Neural cell (in vitro differentiated cells): ENCODE data around the gene RBBP8NL. TPM values are rescaled to one million over a fixed set of nuclear protein-coding genes. Genes with fewer than 3 reads are reported as not detected.

ENCODE experiments used
- H2AFZ ChIP-seq: fragments of 200-600, 300-800 bp; sonication (generic), shearing (Covaris generic); 2 replicates; pipeline ENCODE4 v1.6.0; 2014; ENCODE audit warnings: low read depth, mild to moderate bottlenecking, antibody characterized with exemption, low read length, moderate library complexity
- H3F3A ChIP-seq: fragments of 200-600 bp; shearing (Covaris generic); 2 replicates; pipeline ENCODE4 v1.6.1; 2016; ENCODE audit warnings: mild to moderate bottlenecking, moderate library complexity, mixed read lengths, antibody characterized with exemption, low read length; ENCODE audit not compliant: insufficient read depth, poor library complexity, severe bottlenecking
- H3K27ac ChIP-seq: fragments of 200-600, 300-800 bp; sonication (generic), shearing (Covaris generic); 2 replicates; pipeline ENCODE4 v1.5.1; 2014; ENCODE audit warnings: mild to moderate bottlenecking, low read length, moderate library complexity
- H3K27me3 ChIP-seq: fragments of 300-800, 200-600 bp; sonication (generic), shearing (Covaris generic); 2 replicates; pipeline ENCODE4 v1.6.0; 2014; ENCODE audit warnings: mild to moderate bottlenecking, low read depth, low read length, moderate library complexity; ENCODE audit not compliant: insufficient read depth
- H3K36me3 ChIP-seq: fragments of 300-800, 200-600 bp; sonication (generic), shearing (Covaris generic); 2 replicates; pipeline ENCODE4 v1.5.1; 2014; ENCODE audit warnings: mild to moderate bottlenecking, antibody characterized with exemption, low read length, moderate library complexity; ENCODE audit not compliant: insufficient read depth
- H3K4me2 ChIP-seq: fragments of 300-800, 200-600 bp; sonication (generic), shearing (Covaris generic); 2 replicates; pipeline ENCODE4 v1.6.0; 2014; ENCODE audit warnings: mild to moderate bottlenecking, low read length
- H3K4me3 ChIP-seq: fragments of 300-800, 200-600 bp; sonication (generic), shearing (Covaris generic); 2 replicates; pipeline ENCODE4 v1.5.1; 2014; ENCODE audit warnings: mild to moderate bottlenecking, low read length, moderate library complexity
- H3K79me2 ChIP-seq: fragments of 200-600 bp; shearing (Covaris generic); replicated peaks from 2 replicates; pipeline ENCODE4 v1.6.0; 2014; ENCODE audit warnings: mild to moderate bottlenecking, low read length, moderate library complexity; ENCODE audit not compliant: insufficient read depth
- H3K9ac ChIP-seq: fragments of 300-800, 200-600 bp; sonication (generic), shearing (Covaris generic); 2 replicates; pipeline ENCODE4 v1.6.1; 2016; ENCODE audit warnings: mild to moderate bottlenecking, low read length, mixed read lengths
- H3K9me2 ChIP-seq: fragments of 200-600 bp; shearing (Covaris generic); 2 replicates; pipeline ENCODE4 v1.6.1; 2016; ENCODE audit warnings: mild to moderate bottlenecking, low read length, mixed read lengths; ENCODE audit not compliant: insufficient read depth
- H3K9me3 ChIP-seq: fragments of 200-600, 300-800 bp; sonication (generic), shearing (Covaris generic); 2 replicates; pipeline ENCODE4 v1.6.1; 2016; ENCODE audit warnings: mild to moderate bottlenecking, mixed run types, low read length, moderate library complexity, mixed read lengths
- H4K20me1 ChIP-seq: fragments of 200-600 bp; shearing (Covaris generic); 2 replicates; pipeline ENCODE4 v1.6.1; 2016; ENCODE audit warnings: mild to moderate bottlenecking, mixed run types; ENCODE audit not compliant: insufficient read depth
- EP300 ChIP-seq: fragments of 450-650 bp; conservative IDR thresholded peaks from 2 replicates; pipeline ENCODE4 v1.6.1; 2014; ENCODE audit warnings: antibody characterized with exemption, mild to moderate bottlenecking, moderate library complexity; ENCODE audit not compliant: poor library complexity, severe bottlenecking
- EZH2 ChIP-seq: fragments of 200-600, 300-800 bp; shearing (Covaris generic), sonication (generic); IDR thresholded peaks from 2 replicates; pipeline ENCODE4 v1.6.1; 2014; ENCODE audit warnings: antibody characterized with exemption, low read length, borderline replicate concordance, mild to moderate bottlenecking; ENCODE audit not compliant: insufficient read depth, poor library complexity, severe bottlenecking
- MXI1 ChIP-seq: fragments of 450-650 bp; conservative IDR thresholded peaks from 2 replicates; pipeline ENCODE4 v1.6.1; 2014; ENCODE audit warnings: antibody characterized with exemption, mild to moderate bottlenecking; ENCODE audit not compliant: poor library complexity, severe bottlenecking
- POLR2AphosphoS5 ChIP-seq: IDR thresholded peaks from 2 replicates; pipeline ENCODE4 v1.6.1; 2012
- RAD21 ChIP-seq: fragments of 450-650 bp; conservative IDR thresholded peaks from 2 replicates; pipeline ENCODE4 v1.6.1; 2014; ENCODE audit warnings: antibody characterized with exemption, mild to moderate bottlenecking, moderate library complexity
- SMC3 ChIP-seq: fragments of 450-650 bp; conservative IDR thresholded peaks from 2 replicates; pipeline ENCODE4 v1.6.1; 2014; ENCODE audit warnings: antibody characterized with exemption, mild to moderate bottlenecking, moderate library complexity; ENCODE audit not compliant: poor library complexity
- TAF1 ChIP-seq: IDR thresholded peaks from 2 replicates; pipeline ENCODE4 v1.6.1; 2012; ENCODE audit warnings: low read depth
- polyA plus RNA-seq: library from polyadenylated mRNA; depleted of rRNA; stranded (reverse); fragments of >200 nt; gene quantifications from 2 replicates; pipeline ENCODE4 v1.2.3, GENCODE V29; 2014
- TF ChIP-seq, protein P1 (sequence below): IDR thresholded peaks from 2 replicates; pipeline ENCODE4 v1.6.1; 2012; ENCODE audit warnings: borderline replicate concordance
- TF ChIP-seq, protein P2 (sequence below): fragments of 450-650 bp; IDR thresholded peaks from 2 replicates; pipeline ENCODE4 v1.5.1; 2014; ENCODE audit warnings: antibody characterized with exemption, mild to moderate bottlenecking, moderate library complexity; ENCODE audit not compliant: poor library complexity, severe bottlenecking

Gene RBBP8NL
- polyA plus RNA-seq, 1 donor from 2014 or later: not detected

- Histone ChIP-seq H3K9ac (no peak overlapping the region), H3F3A (no peaks in the 10 kb centered on the region)
- TF ChIP-seq, protein P1, sequence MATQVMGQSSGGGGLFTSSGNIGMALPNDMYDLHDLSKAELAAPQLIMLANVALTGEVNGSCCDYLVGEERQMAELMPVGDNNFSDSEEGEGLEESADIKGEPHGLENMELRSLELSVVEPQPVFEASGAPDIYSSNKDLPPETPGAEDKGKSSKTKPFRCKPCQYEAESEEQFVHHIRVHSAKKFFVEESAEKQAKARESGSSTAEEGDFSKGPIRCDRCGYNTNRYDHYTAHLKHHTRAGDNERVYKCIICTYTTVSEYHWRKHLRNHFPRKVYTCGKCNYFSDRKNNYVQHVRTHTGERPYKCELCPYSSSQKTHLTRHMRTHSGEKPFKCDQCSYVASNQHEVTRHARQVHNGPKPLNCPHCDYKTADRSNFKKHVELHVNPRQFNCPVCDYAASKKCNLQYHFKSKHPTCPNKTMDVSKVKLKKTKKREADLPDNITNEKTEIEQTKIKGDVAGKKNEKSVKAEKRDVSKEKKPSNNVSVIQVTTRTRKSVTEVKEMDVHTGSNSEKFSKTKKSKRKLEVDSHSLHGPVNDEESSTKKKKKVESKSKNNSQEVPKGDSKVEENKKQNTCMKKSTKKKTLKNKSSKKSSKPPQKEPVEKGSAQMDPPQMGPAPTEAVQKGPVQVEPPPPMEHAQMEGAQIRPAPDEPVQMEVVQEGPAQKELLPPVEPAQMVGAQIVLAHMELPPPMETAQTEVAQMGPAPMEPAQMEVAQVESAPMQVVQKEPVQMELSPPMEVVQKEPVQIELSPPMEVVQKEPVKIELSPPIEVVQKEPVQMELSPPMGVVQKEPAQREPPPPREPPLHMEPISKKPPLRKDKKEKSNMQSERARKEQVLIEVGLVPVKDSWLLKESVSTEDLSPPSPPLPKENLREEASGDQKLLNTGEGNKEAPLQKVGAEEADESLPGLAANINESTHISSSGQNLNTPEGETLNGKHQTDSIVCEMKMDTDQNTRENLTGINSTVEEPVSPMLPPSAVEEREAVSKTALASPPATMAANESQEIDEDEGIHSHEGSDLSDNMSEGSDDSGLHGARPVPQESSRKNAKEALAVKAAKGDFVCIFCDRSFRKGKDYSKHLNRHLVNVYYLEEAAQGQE: no peak
- no peak for TF ChIP-seq MXI1
- TF ChIP-seq EZH2: no peak
These were observed 35.9 kb downstream of the RBBP8NL start for GRCh38 chr20:62391165-62392076.

GRCh38 chr20:62390317-62391164, 36.8 kb downstream of the RBBP8NL start:
- Histone ChIP-seq H3K27ac (no peak overlapping the region), H3K36me3 (no peaks in the 10 kb centered on the region)

More at GRCh38 chr20:62391165-62392076, 35.9 kb downstream of the RBBP8NL start:
- Histone ChIP-seq H3K9me3 (no peaks in the 10 kb centered on the region), H4K20me1 (no peaks in the 10 kb centered on the region), H3K4me2 (no peak overlapping the region), H3K79me2 (peaks cover 17% of the 10 kb centered on the region), H2AFZ (no peak overlapping the region), H3K4me3 (no peak overlapping the region), H3K36me3 (no peaks in the 10 kb centered on the region), H3K27ac (no peak overlapping the region), H3K9me2 (no peaks in the 10 kb centered on the region), H3K27me3 (no peaks in the 10 kb centered on the region)

More at GRCh38 chr20:62390317-62391164, 36.8 kb downstream of the RBBP8NL start:
- no peaks in the 10 kb centered on the region for H3K9me3 ChIP-seq
- no peak overlapping the region for H3K9ac ChIP-seq
- no peaks in the 10 kb centered on the region for H3F3A ChIP-seq
- H3K9me2 ChIP-seq: no peaks in the 10 kb centered on the region
- no peaks in the 10 kb centered on the region for H4K20me1 ChIP-seq
- H3K27me3 ChIP-seq: no peaks in the 10 kb centered on the region
- H3K79me2 ChIP-seq: peaks cover 25% of the 10 kb centered on the region
- no peak overlapping the region for H3K4me3 ChIP-seq
- H3K4me2 ChIP-seq: no peak overlapping the region
- TF ChIP-seq EP300 (no peak), RAD21 (no peak), SMC3 (no peak), TAF1 (no peak), POLR2AphosphoS5 (no peak), MXI1 (no peak), EZH2 (no peak)
- TF ChIP-seq, protein P1: no peak
- TF ChIP-seq, protein P2, sequence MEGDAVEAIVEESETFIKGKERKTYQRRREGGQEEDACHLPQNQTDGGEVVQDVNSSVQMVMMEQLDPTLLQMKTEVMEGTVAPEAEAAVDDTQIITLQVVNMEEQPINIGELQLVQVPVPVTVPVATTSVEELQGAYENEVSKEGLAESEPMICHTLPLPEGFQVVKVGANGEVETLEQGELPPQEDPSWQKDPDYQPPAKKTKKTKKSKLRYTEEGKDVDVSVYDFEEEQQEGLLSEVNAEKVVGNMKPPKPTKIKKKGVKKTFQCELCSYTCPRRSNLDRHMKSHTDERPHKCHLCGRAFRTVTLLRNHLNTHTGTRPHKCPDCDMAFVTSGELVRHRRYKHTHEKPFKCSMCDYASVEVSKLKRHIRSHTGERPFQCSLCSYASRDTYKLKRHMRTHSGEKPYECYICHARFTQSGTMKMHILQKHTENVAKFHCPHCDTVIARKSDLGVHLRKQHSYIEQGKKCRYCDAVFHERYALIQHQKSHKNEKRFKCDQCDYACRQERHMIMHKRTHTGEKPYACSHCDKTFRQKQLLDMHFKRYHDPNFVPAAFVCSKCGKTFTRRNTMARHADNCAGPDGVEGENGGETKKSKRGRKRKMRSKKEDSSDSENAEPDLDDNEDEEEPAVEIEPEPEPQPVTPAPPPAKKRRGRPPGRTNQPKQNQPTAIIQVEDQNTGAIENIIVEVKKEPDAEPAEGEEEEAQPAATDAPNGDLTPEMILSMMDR: no peak
- no peak overlapping the region for H2AFZ ChIP-seq
